ENCODE measurements around the gene SDK1. TPM values are rescaled to one million over a fixed set of nuclear protein-coding genes. Genes with fewer than 3 reads are reported as not detected.

SDK1 gene
- total and polyA plus RNA-seq, 11 donors = 2.2 to 5.8 (median 3.4) TPM

GRCh38 chr7:3280946-3281656 lies 20.0 kb upstream of the SDK1 start:
- Histone ChIP-seq H3K27ac (no peak overlapping the region), H3K36me3 (no peaks in the 10 kb centered on the region), H3K27me3 (no peaks in the 10 kb centered on the region), H3K4me1 (no peaks in the 10 kb centered on the region), H3K4me3 (no peak overlapping the region), H3K9me3 (peaks cover 0 to 3% (median 0%) of the 10 kb centered on the region in 12 donors)
- DNase-seq (no peak), ATAC-seq (no peak)
- WGBS, 4 donors = 79 to 85% (median 81%) methylated on average over 10 of the region's 10 CpGs
- intact Hi-C loops (cut with DNase I) = loop anchor here in 1 of 10 donors (2.0 kb wide), 1 partner anchor 54 kb away; no protein-coding TSS in a partner anchor
- no peak for TF ChIP-seq POLR2A (IDR thresholded peaks at IDR 0.05)
- TF ChIP-seq CTCF (IDR thresholded peaks at IDR 0.05) = no peak

GRCh38 chr7:3282457-3282856 lies 18.6 kb upstream of the SDK1 start:
- WGBS, 4 donors = 64 to 77% (median 76%) methylated on average over 7 of the region's 7 CpGs
- Histone ChIP-seq H3K9me3 (peaks cover 0 to 3% (median 0%) of the 10 kb centered on the region in 12 donors), H3K36me3 (no peaks in the 10 kb centered on the region), H3K4me1 (no peaks in the 10 kb centered on the region), H3K27ac (no peak overlapping the region), H3K4me3 (no peak overlapping the region), H3K27me3 (no peaks in the 10 kb centered on the region)
- peak; percentile 54 to 74 (median 67) for ATAC-seq
- no peak for TF ChIP-seq POLR2A (IDR thresholded peaks at IDR 0.05)
- no peak for TF ChIP-seq CTCF (IDR thresholded peaks at IDR 0.05)
- intact Hi-C loops (cut with DNase I) = no loop called here
- DNase-seq = peak in 2 of 5 donors; percentile 27 to 52

GRCh38 chr7:3283130-3283704 lies 17.8 kb upstream of the SDK1 start:
- Histone ChIP-seq H3K4me3 (no peak overlapping the region), H3K9me3 (no peaks in the 10 kb centered on the region), H3K36me3 (no peaks in the 10 kb centered on the region), H3K27me3 (no peaks in the 10 kb centered on the region), H3K4me1 (no peaks in the 10 kb centered on the region), H3K27ac (no peak overlapping the region)
- DNase-seq (no peak), ATAC-seq (no peak)
- intact Hi-C loops (cut with DNase I) = no loop called here
- no peak for TF ChIP-seq CTCF (IDR thresholded peaks at IDR 0.05)
- no peak for TF ChIP-seq POLR2A (IDR thresholded peaks at IDR 0.05)
- 66 to 80% (median 75%) methylated on average over 5 of the region's 5 CpGs for WGBS, 4 donors

- H3K36me3 ChIP-seq = no peaks in the 10 kb centered on the region
- no peaks in the 10 kb centered on the region for H3K4me1 ChIP-seq
- DNase-seq (no peak), ATAC-seq (no peak)
- 74 to 84% (median 82%) methylated on average over 10 of the region's 10 CpGs for WGBS, 4 donors
- H3K9me3 ChIP-seq = peaks cover 0 to 10% (median 0%) of the 10 kb centered on the region in 12 donors
- no peaks in the 10 kb centered on the region for H3K27me3 ChIP-seq
- no peak for TF ChIP-seq POLR2A (IDR thresholded peaks at IDR 0.05)
- no peak for TF ChIP-seq CTCF (IDR thresholded peaks at IDR 0.05)
- H3K27ac ChIP-seq = no peak overlapping the region
- intact Hi-C loops (cut with DNase I) = no loop called here
- no peak overlapping the region for H3K4me3 ChIP-seq
These were observed 15.4 kb upstream of the SDK1 start for GRCh38 chr7:3285652-3286051.
